HEK293 (cell line): ENCODE measurements around the gene SLC35G3.

ENCODE experiments used
- BCL11B ChIP-seq: fragments of 450-650 bp; formaldehyde crosslinking; IDR thresholded peaks from 2 replicates; pipeline ENCODE4 v1.5.1; 2016; ENCODE audit warnings: low read depth, missing biosample characterization, missing genetic modification characterization
- EGR2 ChIP-seq: fragments of 450-650 bp; formaldehyde crosslinking; IDR thresholded peaks from 2 replicates; pipeline ENCODE4 v1.5.1; 2016; ENCODE audit warnings: low read depth, missing biosample characterization, missing genetic modification characterization
- HOXA7 ChIP-seq: sonication (generic); formaldehyde crosslinking; IDR thresholded peaks from 2 replicates; pipeline ENCODE4 v1.8.1; 2022; ENCODE audit warnings: missing genetic modification reagents, borderline replicate concordance
- PRDM1 ChIP-seq: fragments of 450-650 bp; formaldehyde crosslinking; IDR thresholded peaks from 2 replicates; pipeline ENCODE4; 2016; ENCODE audit warnings: missing biosample characterization, missing genetic modification characterization
- PRDM2 ChIP-seq: fragments of 450-650 bp; formaldehyde crosslinking; IDR thresholded peaks from 2 replicates; pipeline ENCODE4 v1.5.1; 2016; ENCODE audit warnings: missing biosample characterization, missing genetic modification characterization, borderline replicate concordance
- PRDM4 ChIP-seq: fragments of 450-650 bp; formaldehyde crosslinking; IDR thresholded peaks from 2 replicates; pipeline ENCODE4 v1.5.1; 2017; ENCODE audit warnings: missing biosample characterization, missing genetic modification characterization
- ZBTB10 ChIP-seq: fragments of 450-650 bp; formaldehyde crosslinking; IDR thresholded peaks from 2 replicates; pipeline ENCODE4 v1.5.1; 2016; ENCODE audit warnings: missing biosample characterization, missing genetic modification characterization
- ZBTB21 ChIP-seq: fragments of 450-650 bp; formaldehyde crosslinking; IDR thresholded peaks from 2 replicates; pipeline ENCODE4 v1.5.1; 2017; ENCODE audit warnings: missing biosample characterization, missing genetic modification characterization
- ZNF239 ChIP-seq: fragments of 450-650 bp; formaldehyde crosslinking; IDR thresholded peaks from 2 replicates; pipeline ENCODE4 v1.5.1; 2016; ENCODE audit warnings: missing biosample characterization, missing genetic modification characterization
- ZNF302 ChIP-seq: fragments of 450-650 bp; formaldehyde crosslinking; IDR thresholded peaks from 2 replicates; pipeline ENCODE4 v1.5.1; 2016; ENCODE audit warnings: missing biosample characterization, missing genetic modification characterization, low read depth
- ZNF341 ChIP-seq: fragments of 450-650 bp; formaldehyde crosslinking; IDR thresholded peaks from 2 replicates; pipeline ENCODE4; 2016; ENCODE audit warnings: low read depth, missing biosample characterization, missing genetic modification characterization
- ZNF350 ChIP-seq: fragments of 450-650 bp; formaldehyde crosslinking; IDR thresholded peaks from 2 replicates; pipeline ENCODE4 v1.5.0; 2017; ENCODE audit warnings: missing biosample characterization, mild to moderate bottlenecking, missing genetic modification characterization
- ZNF449 ChIP-seq: fragments of 450-650 bp; formaldehyde crosslinking; IDR thresholded peaks from 2 replicates; pipeline ENCODE4 v1.5.1; 2017; ENCODE audit warnings: missing biosample characterization, mild to moderate bottlenecking, missing genetic modification characterization, moderate library complexity
- ZNF600 ChIP-seq: fragments of 450-650 bp; formaldehyde crosslinking; IDR thresholded peaks from 2 replicates; pipeline ENCODE4 v1.5.1; 2016; ENCODE audit warnings: missing biosample characterization, missing genetic modification characterization
- ZNF660 ChIP-seq: fragments of 450-650 bp; IDR thresholded peaks from 2 replicates; pipeline ENCODE4 v1.5.1; 2018; ENCODE audit warnings: missing biosample characterization, mild to moderate bottlenecking, missing genetic modification characterization
- ZNF670 ChIP-seq: fragments of 450-650 bp; formaldehyde crosslinking; IDR thresholded peaks from 2 replicates; pipeline ENCODE4 v1.5.1; 2016; ENCODE audit warnings: missing biosample characterization, missing genetic modification characterization, low read depth
- ZNF707 ChIP-seq: fragments of 450-650 bp; formaldehyde crosslinking; IDR thresholded peaks from 2 replicates; pipeline ENCODE4 v1.5.1; 2016; ENCODE audit warnings: missing biosample characterization, missing genetic modification characterization
- ZNF76 ChIP-seq: fragments of 450-650 bp; formaldehyde crosslinking; IDR thresholded peaks from 2 replicates; pipeline ENCODE4; 2016; ENCODE audit warnings: low read depth, missing biosample characterization, missing genetic modification characterization, borderline replicate concordance
- ZNF776 ChIP-seq: fragments of 450-650 bp; formaldehyde crosslinking; IDR thresholded peaks from 2 replicates; pipeline ENCODE4 v1.5.0; 2017; ENCODE audit warnings: missing biosample characterization, missing genetic modification characterization, borderline replicate concordance
- ZNF791 ChIP-seq: fragments of 450-650 bp; formaldehyde crosslinking; IDR thresholded peaks from 2 replicates; pipeline ENCODE4 v1.5.1; 2016; ENCODE audit warnings: missing biosample characterization, missing genetic modification characterization
- TF ChIP-seq, protein P1 (sequence below): fragments of 450-650 bp; formaldehyde crosslinking; IDR thresholded peaks from 2 replicates; pipeline ENCODE4 v1.5.1; 2016; ENCODE audit warnings: missing biosample characterization, missing genetic modification characterization, low read depth
- TF ChIP-seq, protein P2 (sequence below): fragments of 450-650 bp; formaldehyde crosslinking; optimal IDR thresholded peaks from 2 replicates; pipeline ENCODE3; 2016; ENCODE audit warnings: missing biosample characterization, mild to moderate bottlenecking, missing genetic modification characterization

The SLC35G3 gene

GRCh38 chr17:35242805-35243560 is 48.8 kb upstream of the SLC35G3 start, which contains the start of gene SLFN5 (continued):
- TF ChIP-seq ZNF776 (tag by site-specific recombination) (no peak), ZNF239 (tag by site-specific recombination) (no peak), ZNF350 (tag by site-specific recombination) (no peak), ZNF302 (no peak), PRDM4 (tag by site-specific recombination) (no peak), ZNF341 (tag by site-specific recombination) (peak; percentile 88), ZNF600 (tag by site-specific recombination) (peak; percentile 99), ZNF76 (tag by site-specific recombination) (peak; percentile 43; the same call in 1 of the 2 replicates), BCL11B (tag by site-specific recombination) (0 out of 2 replicates have a peak, but pooled peaks have one; percentile 15), ZBTB21 (no peak), ZNF707 (tag by site-specific recombination) (no peak), ZNF449 (no peak), ZNF670 (no peak), ZNF660 (tag by site-specific recombination) (peak; percentile 16; the same call in 1 of the 2 replicates), ZNF791 (no peak), PRDM1 (tag by site-specific recombination) (no peak), EGR2 (tag by site-specific recombination) (no peak), HOXA7 (no peak), ZBTB10 (tag by site-specific recombination) (no peak), PRDM2 (no peak)
- TF ChIP-seq, protein P1, sequence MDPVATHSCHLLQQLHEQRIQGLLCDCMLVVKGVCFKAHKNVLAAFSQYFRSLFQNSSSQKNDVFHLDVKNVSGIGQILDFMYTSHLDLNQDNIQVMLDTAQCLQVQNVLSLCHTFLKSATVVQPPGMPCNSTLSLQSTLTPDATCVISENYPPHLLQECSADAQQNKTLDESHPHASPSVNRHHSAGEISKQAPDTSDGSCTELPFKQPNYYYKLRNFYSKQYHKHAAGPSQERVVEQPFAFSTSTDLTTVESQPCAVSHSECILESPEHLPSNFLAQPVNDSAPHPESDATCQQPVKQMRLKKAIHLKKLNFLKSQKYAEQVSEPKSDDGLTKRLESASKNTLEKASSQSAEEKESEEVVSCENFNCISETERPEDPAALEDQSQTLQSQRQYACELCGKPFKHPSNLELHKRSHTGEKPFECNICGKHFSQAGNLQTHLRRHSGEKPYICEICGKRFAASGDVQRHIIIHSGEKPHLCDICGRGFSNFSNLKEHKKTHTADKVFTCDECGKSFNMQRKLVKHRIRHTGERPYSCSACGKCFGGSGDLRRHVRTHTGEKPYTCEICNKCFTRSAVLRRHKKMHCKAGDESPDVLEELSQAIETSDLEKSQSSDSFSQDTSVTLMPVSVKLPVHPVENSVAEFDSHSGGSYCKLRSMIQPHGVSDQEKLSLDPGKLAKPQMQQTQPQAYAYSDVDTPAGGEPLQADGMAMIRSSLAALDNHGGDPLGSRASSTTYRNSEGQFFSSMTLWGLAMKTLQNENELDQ (tag by site-specific recombination): no peak
- TF ChIP-seq, protein P2, sequence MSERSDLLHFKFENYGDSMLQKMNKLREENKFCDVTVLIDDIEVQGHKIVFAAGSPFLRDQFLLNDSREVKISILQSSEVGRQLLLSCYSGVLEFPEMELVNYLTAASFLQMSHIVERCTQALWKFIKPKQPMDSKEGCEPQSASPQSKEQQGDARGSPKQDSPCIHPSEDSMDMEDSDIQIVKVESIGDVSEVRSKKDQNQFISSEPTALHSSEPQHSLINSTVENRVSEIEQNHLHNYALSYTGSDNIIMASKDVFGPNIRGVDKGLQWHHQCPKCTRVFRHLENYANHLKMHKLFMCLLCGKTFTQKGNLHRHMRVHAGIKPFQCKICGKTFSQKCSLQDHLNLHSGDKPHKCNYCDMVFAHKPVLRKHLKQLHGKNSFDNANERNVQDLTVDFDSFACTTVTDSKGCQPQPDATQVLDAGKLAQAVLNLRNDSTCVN (tag by site-specific recombination): peak; percentile 46
